ENCODE measurements around the gene LY6G6F.

The LY6G6F gene

DNA sequence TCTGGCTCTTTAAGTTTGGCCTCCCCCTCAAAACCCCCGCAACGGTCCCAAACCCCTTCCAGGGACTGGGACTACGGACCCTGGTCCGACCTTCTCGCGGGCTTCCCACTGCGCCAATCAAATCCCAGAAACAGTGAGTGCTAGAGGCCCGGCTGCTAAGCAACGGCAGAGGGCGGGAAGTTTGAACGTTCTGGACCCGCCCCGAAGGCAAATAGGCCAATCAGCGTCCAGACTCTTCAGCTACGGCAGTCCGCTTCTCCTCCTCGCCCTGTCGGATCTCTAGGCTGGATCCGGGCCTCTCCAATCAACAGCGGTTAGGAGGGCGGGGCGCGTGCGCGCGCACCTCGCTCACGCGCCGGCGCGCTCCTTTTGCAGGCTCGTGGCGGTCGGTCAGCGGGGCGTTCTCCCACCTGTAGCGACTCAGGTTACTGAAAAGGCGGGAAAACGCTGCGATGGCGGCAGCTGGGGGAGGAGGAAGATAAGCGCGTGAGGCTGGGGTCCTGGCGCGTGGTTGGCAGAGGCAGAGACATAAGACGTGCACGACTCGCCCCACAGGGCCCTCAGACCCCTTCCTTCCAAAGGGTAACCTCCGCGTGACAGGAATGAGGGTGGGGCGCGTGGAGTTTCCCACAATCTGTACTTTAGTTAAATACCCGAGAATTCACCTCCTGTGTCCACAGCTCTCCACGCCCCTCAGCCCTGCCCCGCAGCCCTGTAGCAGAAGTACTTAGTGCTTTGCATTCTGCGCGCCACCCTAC, 33.2 kb downstream of the LY6G6F start, which contains the start of gene MSH5:
TSS of gene MSH5 (plus strand) at position 367 of the 758 bp plus-strand sequence. CDS start 462 bp downstream, outside the sequence.
- peak; percentile 97 to 98 for DNase-seq (ENCODE audit: low read depth in 2 of 2)

- DNase-seq (ENCODE audit: low read depth in 2 of 2) = no peak
Observed at GRCh38 chr6:31740397-31741223, 33.9 kb downstream of the LY6G6F start.

DNA sequence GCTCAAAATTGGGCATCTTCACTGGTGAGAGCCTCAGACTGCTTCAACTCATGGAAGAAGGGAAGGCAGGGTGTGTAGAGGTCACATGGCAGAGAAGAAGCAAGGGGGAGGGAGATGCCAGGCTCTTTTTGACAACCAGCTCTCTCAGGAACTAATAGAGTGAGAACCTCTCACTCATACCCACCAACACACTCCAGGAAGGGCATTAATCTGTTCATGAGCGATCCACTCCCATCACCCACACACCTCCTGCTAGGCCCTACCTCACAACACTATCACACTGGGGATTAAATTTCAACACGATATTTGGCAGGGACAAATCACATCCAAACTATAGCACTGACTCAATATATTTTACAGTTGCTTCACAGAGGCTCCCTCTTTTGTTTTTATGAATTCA, 35.1 kb downstream of the LY6G6F start:
- DNase-seq (ENCODE audit: low read depth in 2 of 2) = no peak

DNA sequence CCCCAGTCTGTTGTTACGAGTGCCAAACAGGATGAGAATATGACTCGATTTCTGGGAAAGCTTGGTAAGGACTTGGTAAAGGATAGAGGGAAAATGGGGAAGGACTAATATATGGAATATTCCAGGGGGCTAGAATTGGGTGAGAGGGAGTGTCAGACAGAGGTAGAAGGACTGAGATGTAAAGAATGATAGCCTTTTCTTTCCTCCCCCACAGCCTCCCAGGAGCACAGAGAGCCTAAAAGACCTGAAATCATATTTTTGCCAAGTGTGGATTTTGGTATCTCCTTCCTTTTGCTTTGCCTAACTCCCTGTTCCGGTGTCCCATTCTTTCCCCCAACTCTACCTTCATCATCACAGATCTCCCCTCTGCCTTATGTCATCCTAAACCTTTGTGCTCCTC, 36.2 kb downstream of the LY6G6F start:
- DNase-seq (ENCODE audit: low read depth in 2 of 2) = no peak

DNA sequence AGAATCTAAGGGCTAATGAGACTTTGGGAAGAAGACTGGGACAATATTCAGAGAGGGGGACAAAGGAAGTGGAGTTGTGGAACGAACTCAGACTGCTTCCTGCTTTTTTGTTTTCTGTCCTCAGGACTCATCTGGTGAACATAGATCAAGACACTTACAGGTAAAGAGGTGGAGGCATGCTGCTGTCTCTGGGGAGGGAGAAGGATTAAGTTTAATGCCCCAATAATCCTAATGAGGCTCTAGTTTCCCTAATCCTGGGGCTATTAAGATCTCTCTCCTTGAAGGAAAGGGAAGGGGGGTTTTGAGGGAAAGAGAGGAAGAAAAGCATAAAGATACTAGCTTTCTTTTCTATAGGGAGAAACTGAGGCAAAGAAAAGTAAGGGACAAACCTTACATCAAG, 37.8 kb downstream of the LY6G6F start:
- no peak for DNase-seq (ENCODE audit: low read depth in 2 of 2)

DNA sequence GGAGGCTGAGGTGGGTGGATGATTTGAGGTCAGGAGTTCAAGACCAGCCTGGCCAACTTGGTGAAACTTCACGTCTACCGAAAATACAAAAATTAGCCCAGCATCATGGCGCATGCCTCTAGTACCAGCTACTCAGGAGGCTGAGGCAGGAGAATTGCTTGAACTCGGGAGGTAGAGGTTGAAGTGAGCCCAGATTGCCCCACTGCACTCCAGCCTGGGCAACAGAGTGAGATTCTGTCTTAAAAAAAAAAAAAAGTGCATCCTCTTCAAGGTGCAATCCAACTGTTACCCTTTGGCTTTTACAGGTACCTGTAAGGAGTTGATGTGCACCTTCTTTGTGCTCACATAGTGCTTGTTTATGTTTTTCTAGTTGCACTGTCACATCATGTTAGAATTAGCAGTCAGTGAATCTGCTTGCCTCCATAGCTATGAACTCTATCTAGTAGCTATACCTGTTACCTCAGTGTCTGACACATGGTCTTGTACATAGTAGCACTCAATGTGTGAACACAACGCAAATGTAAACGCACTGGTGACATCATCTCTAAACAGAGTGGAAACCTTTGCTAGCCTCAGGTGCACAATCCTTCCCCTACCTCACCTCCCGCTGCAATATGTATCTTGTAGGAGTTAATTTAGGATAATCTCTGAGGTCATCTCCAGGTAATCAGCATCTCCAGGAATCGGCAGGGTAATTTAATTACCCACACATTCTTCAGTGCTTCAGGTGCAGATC, 42.8 kb downstream of the LY6G6F start:
- DNase-seq (ENCODE audit: low read depth in 2 of 2) = no peak

DNA sequence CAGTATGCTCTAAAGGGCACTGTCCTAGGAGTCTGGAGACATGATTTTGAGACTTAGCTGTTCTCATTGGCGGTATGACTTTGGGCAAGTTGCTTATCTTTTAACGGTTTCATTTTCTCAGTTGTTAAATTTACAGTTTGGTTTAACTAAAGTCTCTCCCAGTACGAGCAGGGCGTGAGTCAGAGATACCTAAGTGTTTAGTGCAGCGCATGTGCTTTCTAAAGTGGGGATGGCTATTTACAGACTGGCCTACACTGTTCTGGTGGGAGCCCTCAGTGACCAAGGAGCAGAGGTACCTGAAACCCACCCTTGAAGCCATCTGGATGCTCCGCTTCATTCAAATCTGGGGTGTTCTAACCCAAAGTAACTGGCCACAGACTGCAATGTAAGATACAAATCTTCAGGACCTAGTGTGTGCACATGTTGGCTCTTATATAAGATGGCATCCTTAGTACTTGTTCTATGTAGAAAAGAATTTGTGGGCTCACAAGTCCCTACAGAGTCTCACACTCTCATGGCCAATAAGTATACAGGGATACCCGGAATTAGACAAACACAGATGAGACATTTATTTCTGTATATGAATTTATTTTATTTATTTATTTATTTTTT, 43.9 kb downstream of the LY6G6F start:
- no peak for DNase-seq (ENCODE audit: low read depth in 2 of 2)

GRCh38 chr6:31752739-31753319, 46.2 kb downstream of the LY6G6F start:
- no peak for DNase-seq (ENCODE audit: low read depth in 2 of 2)

DNA sequence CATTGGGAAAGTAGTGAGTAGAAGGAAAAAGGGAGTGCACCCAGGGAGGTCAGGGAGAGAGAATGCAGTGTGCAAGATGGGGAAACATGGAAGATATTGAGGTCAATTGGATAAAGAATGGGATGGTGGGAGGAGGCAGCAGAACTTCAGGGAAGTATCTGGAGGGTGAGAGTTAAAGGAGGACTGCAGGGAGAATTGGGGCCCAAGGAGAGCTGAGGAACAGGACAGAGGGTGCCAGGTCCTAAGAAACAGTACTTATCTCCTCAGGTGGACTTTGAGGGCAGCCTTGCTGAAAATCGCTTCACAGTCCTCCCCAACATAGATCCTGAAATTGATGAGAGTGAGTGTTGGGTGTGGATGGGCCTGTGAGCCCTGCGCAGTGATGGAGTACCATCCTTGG, 51.6 kb downstream of the LY6G6F start:
- DNase-seq (ENCODE audit: low read depth in 2 of 2) = no peak
